HL-60 (cell line): Measurements from ENCODE around the gene MYO3B.
"Not testable (repeated sequence)": the region's sequence is repeated elsewhere in the genome, so short reads cannot be mapped to it uniquely, and the experiment has no call there.

Source experiments
- DNase-seq, 2 experiments: peaks; one replicate each; pipeline ENCODE4 v3.0.0-alpha.2; 2010 to 2020; ENCODE audit warnings: low read depth in 1 of 2, low spot score in 1 of 2
- H3K27ac ChIP-seq: fragments of 250-450 bp; sonication (Bioruptor Pico); replicated peaks from 2 replicates; pipeline ENCODE4 v1.5.1; 2020; ENCODE audit warnings: mild to moderate bottlenecking, moderate library complexity
- H3K27me3 ChIP-seq: fragments of 250-450 bp; sonication (Bioruptor Pico); 2 replicates; pipeline ENCODE4 v1.5.1; 2021; ENCODE audit warnings: mild to moderate bottlenecking, moderate library complexity; ENCODE audit not compliant: insufficient read depth, poor library complexity, severe bottlenecking
- H3K4me3 ChIP-seq: replicated peaks from 2 replicates; pipeline ENCODE4 v1.5.1; 2011; ENCODE audit warnings: mild to moderate bottlenecking, control low read depth, low read length; ENCODE audit not compliant: insufficient read depth
- CTCF ChIP-seq: IDR thresholded peaks from one replicate; pipeline ENCODE4 v1.5.1; 2011; ENCODE audit warnings: low read length, control low read depth, inconsistent platforms; ENCODE audit not compliant: insufficient read depth
- GABPA ChIP-seq: IDR thresholded peaks from 2 replicates; pipeline ENCODE4 v1.6.1; 2012; ENCODE audit warnings: low read depth
- POLR2AphosphoS5 ChIP-seq: IDR thresholded peaks from 2 replicates; pipeline ENCODE4 v1.6.1; 2012; ENCODE audit warnings: low read depth
- REST ChIP-seq: IDR thresholded peaks from 2 replicates; pipeline ENCODE4 v1.6.1; 2012; ENCODE audit warnings: low read depth; ENCODE audit not compliant: insufficient replicate concordance
- SPI1 ChIP-seq: IDR thresholded peaks from 2 replicates; pipeline ENCODE4 v1.6.1; 2012; ENCODE audit warnings: low read depth, mild to moderate bottlenecking, borderline replicate concordance

MYO3B gene

GRCh38 chr2:170535552-170535951 lies 357.6 kb downstream of the MYO3B start:
- no peaks in the 10 kb centered on the region for H3K27me3 ChIP-seq
- H3K27ac ChIP-seq, result no peak overlapping the region
- no peak for DNase-seq
- no peak for TF ChIP-seq CTCF
- no peak for TF ChIP-seq SPI1
- no peak for TF ChIP-seq GABPA
- H3K4me3 ChIP-seq, result no peak overlapping the region

- no peak overlapping the region for H3K4me3 ChIP-seq
- peaks cover 12% of the 10 kb centered on the region for H3K27me3 ChIP-seq
- no peak overlapping the region for H3K27ac ChIP-seq
- DNase-seq, result no peak
- TF ChIP-seq REST, result no peak
- no peak for TF ChIP-seq GABPA
- TF ChIP-seq POLR2AphosphoS5, result no peak
- TF ChIP-seq SPI1, result no peak
- no peak for TF ChIP-seq CTCF
These were observed 366.9 kb downstream of the MYO3B start for GRCh38 chr2:170544817-170545216.

- no peaks in the 10 kb centered on the region for H3K27me3 ChIP-seq
- no peak overlapping the region for H3K4me3 ChIP-seq
- no peak overlapping the region for H3K27ac ChIP-seq
- DNase-seq, result no peak
- TF ChIP-seq REST (no peak), GABPA (no peak), CTCF (no peak)
These were observed 370.4 kb downstream of the MYO3B start for GRCh38 chr2:170548304-170548703.

DNA sequence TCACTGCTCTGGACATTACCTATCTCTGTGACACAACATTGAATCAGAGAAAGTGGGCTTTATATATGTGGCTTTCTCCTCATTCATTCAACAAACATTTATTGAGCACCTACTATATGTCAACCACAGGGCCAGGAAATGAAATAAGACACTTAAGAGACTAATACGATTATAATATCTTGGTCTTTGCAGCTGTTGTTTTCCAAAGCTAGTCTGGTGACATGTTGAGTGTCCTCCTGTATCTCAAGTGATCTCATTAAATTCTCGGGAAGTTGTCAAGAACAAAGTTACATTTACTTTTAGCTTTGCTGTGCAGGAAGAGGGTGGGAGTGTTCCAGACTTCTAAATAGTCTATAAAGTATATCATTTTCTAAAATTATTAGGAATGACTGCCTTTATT lies 372.6 kb downstream of the MYO3B start:
- H3K27me3 ChIP-seq, result no peaks in the 10 kb centered on the region
- H3K27ac ChIP-seq, result no peak overlapping the region
- no peak overlapping the region for H3K4me3 ChIP-seq
- DNase-seq, result no peak
- TF ChIP-seq REST (no peak), CTCF (no peak), SPI1 (no peak), GABPA (no peak), POLR2AphosphoS5 (no peak)

DNA sequence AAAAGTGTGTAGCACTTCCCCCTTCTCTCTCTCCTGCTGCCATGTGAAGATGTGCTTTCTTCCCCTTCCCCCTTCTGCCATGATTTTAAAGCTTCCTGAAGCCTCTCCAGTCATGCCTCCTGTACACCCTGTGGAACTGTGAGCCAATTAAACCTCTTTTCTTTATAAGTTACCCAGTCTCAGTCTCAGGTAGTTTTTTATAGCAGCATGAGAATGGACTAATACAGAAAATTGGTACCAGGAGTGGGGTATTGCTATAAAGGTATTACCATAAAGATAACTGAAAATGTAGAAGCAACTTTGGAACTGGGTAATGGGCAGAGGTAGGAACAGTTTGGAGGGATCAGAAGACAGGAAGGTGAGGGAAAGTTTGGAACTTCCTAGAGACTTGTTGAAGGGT lies 374.0 kb downstream of the MYO3B start:
- H3K27me3 ChIP-seq, H3K27ac ChIP-seq, H3K4me3 ChIP-seq, DNase-seq: not testable (repeated sequence)
